GM21526 (cell line): ENCODE data around the gene SYNJ2.

Experiments
- ATAC-seq: cut with Tn5 transposase; IDR thresholded peaks from one replicate; pipeline ENCODE4 v1.9.1; 2021; ENCODE audit warnings: moderate library complexity; ENCODE audit not compliant: unreplicated experiment, low FRiP score

The SYNJ2 gene

GRCh38 chr6:157996201-157996712 is 14.6 kb downstream of the SYNJ2 start:
- no peak for ATAC-seq

- ATAC-seq = no peak
Observed at GRCh38 chr6:157996918-157997702, 15.4 kb downstream of the SYNJ2 start.

GRCh38 chr6:157997893-157998608 is 16.4 kb downstream of the SYNJ2 start:
- ATAC-seq = no peak

GRCh38 chr6:157998707-157999167 is 17.1 kb downstream of the SYNJ2 start:
- no peak for ATAC-seq

- ATAC-seq = no peak
Observed at GRCh38 chr6:157999168-158000051, 17.7 kb downstream of the SYNJ2 start.

GRCh38 chr6:158000530-158001307 is 19.1 kb downstream of the SYNJ2 start:
- no peak for ATAC-seq

GRCh38 chr6:158002249-158002950 is 20.7 kb downstream of the SYNJ2 start:
- no peak for ATAC-seq

- ATAC-seq = no peak
Observed at GRCh38 chr6:158002951-158003853, 21.5 kb downstream of the SYNJ2 start.

- ATAC-seq = no peak
Observed at GRCh38 chr6:158003910-158004700, 22.4 kb downstream of the SYNJ2 start.

- ATAC-seq = no peak
Observed at GRCh38 chr6:158004701-158005095, 23.0 kb downstream of the SYNJ2 start.

GRCh38 chr6:158005626-158006180 is 24.0 kb downstream of the SYNJ2 start:
- ATAC-seq = no peak

- no peak for ATAC-seq
Observed at GRCh38 chr6:158006331-158006730, 24.7 kb downstream of the SYNJ2 start.

GRCh38 chr6:158006821-158007570 is 25.3 kb downstream of the SYNJ2 start:
- ATAC-seq = no peak

- no peak for ATAC-seq
Observed at GRCh38 chr6:158008864-158009113, 27.1 kb downstream of the SYNJ2 start.

GRCh38 chr6:158009114-158009891 is 27.6 kb downstream of the SYNJ2 start:
- no peak for ATAC-seq

- no peak for ATAC-seq
Observed at GRCh38 chr6:158009935-158010585, 28.4 kb downstream of the SYNJ2 start.
